Mucosa of gallbladder (tissue), 1 donor: ENCODE measurements around the gene DIS3L2. TPM values are rescaled to one million over a fixed set of nuclear protein-coding genes. Genes with fewer than 3 reads are reported as not detected.
"Not testable (repeated sequence)": the region's sequence is repeated elsewhere in the genome, so short reads cannot be mapped to it uniquely, and the experiment has no call there.

ENCODE experiments used
- DNase-seq: peaks from one replicate; pipeline ENCODE4 v3.0.0-alpha.2; 2020; ENCODE audit warnings: low spot score
- total RNA-seq: library from RNA; stranded (reverse); gene quantifications from one replicate; pipeline ENCODE4 v1.2.1, GENCODE V29; 2021
- donor health status: DM: no; HTN: no; CAD: no.

The DIS3L2 gene
- total RNA-seq, 1 donor from 2014 or later: 36.3 TPM

DNA sequence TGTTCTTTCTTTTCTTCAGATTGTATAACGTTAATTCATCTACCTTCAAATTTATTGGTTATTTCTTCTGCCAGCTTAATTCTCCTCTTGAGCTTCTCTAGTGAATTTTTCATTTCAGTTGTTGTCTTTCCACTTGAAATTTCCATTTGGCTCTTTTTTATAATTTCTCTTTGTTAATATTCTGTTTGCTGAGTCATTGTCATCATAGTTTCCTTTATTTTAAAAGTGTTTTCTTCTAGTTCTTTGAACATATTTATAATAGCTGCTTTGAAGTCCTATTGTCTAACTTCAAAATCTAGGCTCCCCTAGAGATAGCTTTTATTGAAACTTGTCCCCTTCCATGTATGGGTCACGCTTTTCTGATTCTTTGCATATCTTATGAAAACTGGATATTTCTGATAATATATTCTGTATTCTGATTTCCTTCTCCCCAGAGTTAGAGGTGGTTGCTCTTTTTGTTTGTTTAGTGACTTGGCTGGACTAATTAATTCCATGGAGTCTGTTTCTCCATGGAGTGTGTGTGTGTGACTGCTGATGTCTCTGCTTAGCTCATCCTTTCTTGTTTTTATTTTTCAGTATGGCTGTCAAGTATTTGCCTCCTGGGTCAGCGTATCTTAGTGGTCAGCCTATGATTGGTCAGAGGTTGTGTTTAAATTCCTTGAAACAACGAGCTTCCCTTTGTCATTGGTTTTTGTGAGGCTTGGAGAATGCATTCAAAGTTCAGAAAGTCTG, 47.6 kb downstream of the DIS3L2 start:
- no peak for DNase-seq

DNA sequence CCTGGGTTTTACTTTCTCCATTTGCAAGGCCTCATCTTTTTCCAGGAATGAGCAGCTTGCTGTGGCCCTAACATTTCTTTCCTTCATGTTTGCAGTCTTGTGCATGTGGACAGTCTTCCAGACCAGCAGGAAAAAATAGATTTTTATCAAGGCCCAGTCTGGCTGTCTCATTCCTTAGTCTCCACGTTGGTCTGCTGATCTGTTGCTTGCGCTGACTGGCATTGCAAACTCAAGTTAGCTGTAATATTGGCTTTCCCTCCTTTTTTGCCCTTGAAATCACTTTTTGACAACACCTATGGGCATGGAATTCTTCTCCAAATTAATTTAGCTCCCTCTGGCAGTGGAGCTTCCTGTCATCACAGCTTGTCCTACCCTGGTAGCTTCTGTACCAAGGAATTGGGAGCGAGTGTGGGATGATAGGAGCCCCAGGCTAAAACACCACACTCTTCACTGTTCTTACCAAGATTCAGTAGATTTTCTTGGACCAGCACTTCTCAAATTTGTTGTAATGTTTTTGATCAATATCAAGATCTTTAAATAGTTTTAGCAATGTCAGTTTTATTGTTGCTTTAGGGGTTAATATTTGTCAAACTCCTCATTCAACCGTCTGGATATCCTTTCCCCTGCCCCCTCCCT, 48.2 kb downstream of the DIS3L2 start:
- DNase-seq: no peak

DNA sequence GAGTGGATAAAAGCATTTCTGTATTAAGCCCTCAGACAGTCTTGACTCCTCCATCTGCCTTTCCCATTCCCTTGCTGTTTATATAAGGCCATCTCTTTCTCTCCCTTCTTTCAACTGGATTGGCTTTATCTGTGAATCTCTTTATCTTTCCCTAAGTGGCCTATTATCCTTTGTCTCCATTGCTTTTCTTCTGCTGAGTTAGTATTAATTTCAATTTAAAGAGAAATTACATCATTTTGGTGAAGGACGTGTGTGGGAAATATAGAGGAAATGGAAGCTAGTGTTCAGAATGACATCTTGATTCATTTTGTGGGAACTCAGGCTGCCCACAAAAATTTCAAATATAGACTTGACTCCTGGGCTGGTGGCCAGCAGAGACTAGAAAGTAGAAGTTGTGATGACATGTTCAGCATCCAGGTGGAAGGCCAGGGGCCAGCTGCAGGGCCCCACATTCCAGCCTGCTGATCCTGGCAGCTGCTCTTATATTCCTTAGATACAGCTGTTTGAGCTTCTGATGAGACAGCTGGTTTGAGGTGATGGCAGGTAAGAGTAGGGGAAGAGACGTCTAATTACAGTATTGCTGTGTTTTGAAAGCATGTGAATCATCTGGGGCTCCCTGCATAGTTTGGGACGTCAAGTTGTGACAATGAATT, 52.3 kb downstream of the DIS3L2 start:
- no peak for DNase-seq

DNA sequence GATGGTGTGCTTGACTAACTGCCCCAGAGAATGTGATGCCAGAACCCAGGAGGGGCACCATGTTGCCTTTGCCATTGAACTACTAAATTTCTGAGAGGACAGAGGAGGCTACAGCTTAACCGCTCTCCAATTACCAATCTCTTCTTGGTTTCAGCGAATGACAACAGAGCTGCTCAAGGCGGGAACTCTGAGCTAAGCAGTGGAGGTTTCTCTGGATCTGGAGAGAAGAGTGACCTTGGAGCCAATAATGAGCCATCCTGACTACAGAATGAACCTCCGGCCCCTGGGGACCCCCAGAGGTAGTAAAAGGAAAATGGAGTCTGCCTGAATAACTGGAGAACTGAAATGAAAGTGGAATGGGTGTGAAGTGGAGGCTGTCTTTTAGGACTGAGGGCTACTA, 53.2 kb downstream of the DIS3L2 start:
- DNase-seq: no peak

DNA sequence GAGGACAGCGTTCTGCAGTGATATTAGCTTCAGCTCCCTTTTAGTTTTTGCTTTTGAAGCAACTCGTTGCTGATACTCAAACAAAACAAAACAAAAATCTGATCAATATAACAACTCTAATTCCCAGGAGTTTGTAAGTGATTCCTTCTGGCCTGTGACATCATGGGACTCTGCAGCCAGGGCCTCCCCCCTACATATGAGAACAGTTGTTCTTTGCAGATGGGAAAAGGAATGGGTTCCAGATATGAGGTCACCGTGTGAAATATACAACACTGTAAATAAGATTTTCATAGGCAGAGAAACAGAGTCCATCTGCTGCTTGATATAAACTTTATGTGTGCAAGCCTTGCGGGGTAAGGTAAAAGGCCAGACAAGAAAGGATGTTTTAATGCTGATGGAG, 56.7 kb downstream of the DIS3L2 start:
- no peak for DNase-seq

DNA sequence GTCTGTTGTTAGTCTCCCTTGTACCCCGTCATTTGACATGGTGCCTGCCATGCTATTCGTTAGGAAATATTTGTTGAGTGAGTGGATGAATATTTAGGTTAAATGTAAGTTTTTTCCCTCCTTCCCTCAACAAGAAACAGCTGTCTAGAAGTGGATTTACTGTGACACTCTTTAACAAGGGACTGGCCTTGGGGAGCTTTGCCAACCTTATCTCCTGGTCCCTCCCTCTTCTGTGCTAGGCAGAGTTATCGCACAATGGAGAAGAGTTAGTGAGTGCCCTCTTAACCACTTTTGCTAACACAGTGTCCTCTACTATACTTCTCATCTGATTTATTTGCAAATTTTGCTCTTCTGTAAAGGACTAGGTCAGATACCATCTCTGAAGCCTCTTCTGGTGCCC, 61.2 kb downstream of the DIS3L2 start:
- DNase-seq: peak; percentile 18

DNA sequence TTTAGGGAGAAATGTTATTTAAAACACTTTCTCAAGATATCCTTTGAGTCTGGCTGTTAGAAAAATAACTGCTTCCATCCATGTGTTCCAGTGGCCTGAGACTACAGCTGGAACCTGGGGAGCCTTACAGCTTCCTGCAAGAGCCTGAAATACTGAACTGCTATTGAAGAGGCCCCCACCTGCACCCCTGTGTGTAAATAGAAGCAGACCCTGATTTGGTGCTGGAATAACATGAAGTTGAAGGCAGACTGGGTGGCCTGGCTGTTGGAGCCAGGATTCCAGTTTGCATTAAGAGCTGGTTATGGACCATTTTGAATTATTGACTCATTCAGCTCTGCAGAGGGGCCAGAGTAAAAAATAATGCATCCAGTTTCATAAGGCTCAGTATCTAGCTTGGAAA, 61.9 kb downstream of the DIS3L2 start:
- no peak for DNase-seq

DNA sequence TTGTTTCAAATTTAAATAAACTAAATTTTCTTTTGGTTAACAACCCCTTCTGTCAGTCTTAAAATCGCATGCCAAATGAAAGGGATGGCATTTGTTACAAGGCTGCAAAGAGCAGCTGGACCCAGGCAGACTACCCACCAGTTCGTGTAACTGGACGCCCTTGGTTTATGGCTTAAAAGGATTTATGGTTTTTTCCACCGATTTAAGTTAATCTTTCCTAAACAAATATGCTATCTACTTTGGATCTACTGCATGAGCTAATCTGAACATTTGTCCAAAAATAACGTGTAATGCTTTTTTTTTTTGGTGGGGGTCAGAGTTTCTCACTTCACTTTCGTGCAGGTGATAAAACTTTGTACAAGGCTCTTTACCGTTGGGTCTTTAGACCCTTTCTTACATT, 62.9 kb downstream of the DIS3L2 start:
- no peak for DNase-seq

DNA sequence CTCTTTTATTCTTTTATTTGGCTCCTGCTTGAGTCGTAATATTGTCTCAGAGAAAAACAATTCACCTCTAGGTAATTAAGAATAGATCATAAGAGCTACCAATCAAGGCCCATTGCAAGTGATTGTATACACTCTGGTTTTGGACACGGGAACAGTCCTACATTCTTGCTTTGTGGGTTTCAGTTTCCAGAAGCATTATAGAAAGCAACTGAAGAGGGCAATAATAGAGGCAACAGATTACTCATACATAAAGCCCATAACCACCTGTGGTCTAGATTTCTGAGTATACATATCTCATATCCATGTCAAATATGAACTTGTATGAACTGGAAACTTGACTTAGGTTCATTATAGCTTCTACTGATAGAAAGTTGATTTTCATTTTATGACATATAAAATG, 65.4 kb downstream of the DIS3L2 start:
- DNase-seq: no peak

DNA sequence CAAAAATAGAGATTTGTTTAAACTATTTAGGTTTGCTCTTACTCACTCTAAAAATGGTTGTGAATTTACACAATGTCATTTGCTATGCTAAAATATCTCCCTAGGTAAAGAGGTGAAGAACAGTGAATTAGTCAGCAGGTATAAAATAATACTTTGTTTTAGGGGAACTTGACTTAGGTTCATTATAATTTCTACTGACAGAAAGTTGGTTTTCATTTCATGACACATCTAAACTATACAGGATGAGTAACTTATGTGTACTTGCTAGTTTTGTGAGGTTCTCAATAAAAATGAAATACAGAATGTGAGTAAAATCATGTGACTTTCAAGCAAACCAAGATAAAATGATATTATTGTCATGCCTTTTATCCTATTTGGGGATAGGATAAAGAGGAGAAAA, 66.0 kb downstream of the DIS3L2 start:
- DNase-seq: no peak

DNA sequence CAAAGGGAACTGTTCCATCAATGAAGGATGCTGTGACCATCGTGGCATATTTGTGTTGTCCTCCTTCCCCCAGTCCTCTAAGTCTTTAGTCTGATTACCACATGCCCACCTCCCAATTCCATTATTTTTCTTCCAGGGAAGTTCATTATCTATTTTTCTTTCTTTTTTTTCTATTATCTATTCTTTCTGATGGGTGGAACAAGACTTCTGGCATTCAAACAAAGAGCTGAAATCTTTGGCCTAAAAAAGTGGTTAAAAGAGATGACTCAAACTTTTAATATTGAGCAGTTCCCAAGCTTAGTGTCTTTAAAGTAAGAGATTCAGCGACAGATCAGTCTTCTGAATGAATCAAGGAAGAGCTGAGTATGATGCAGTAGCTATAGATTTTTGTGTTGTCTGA, 66.6 kb downstream of the DIS3L2 start:
- DNase-seq: no peak

DNA sequence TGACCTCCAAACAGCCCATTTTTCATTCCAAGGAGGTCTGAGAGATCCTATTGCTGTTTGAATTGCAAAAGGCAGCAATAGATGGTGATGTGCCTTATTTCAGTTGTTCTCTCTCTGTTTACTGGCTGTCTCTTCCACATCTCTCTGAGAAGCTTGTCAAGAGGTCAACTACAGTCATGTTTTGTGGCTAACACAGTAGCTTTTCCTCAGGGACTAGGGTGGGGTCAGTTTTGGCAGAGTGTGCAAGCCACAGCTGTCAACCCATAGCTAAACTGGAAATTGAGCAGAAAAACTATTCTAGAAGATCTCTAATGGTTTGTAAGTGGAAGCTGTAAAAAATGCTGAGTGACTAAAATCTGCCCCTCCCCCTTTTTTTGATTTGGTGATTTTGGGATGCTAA, 67.1 kb downstream of the DIS3L2 start:
- DNase-seq: no peak

DNA sequence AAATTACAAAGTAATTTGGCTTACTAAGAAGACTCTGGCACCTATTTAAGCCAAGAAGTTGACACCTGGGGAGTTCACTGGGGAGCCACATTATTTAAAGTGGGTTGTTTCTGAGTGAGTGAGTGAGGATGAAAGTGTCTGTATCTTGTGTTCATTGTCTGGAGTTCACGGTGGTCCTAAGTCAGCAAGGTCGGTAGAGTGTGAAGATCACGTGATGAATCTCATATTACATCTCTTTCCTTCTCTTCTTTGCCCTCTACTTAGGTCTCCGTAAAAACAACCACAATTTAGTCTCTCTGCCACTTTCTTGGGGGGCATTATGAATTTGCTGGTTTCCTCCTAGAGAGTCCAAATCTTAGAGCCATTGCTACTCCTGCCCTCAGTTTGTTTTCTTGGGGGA, 67.8 kb downstream of the DIS3L2 start:
- no peak for DNase-seq

DNA sequence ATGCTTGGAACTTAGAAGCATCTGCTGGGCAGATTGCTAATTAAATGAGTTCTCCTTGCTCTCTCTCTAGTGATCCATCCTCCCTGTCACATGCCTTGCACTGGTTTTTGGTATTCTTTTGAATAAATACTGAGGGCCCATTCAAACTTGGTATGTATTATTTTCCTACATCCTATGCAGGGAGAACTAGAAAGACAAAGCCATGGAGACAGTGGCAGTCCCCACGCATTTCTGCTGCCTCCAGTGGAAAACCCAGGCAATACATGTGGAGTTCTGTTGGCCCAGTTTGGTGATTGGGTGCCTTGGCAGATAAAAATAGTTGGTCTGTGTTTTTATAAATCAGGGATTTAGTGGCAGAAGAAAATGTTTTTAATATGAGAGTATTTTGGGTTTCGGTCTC, 68.7 kb downstream of the DIS3L2 start:
- no peak for DNase-seq

DNA sequence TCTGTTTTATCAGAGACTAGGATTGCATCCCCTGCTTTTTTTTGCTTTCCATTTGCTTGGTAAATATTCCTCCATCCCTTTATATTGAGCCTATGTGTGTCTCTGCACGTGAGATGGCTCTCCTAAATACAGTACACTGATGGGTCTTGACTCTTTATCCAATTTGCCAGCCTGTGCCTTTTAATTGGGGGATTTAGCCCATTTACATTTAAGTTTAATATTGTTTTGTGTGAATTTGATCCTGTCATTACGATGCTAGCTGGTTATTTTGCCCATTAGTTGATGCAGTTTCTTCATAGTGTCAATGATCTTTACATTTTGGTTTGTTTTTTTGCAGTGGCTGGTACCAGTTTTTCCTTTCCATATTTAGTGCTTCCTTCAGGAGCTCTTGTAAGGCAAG, 73.8 kb downstream of the DIS3L2 start:
- not testable (repeated sequence) for DNase-seq

DNA sequence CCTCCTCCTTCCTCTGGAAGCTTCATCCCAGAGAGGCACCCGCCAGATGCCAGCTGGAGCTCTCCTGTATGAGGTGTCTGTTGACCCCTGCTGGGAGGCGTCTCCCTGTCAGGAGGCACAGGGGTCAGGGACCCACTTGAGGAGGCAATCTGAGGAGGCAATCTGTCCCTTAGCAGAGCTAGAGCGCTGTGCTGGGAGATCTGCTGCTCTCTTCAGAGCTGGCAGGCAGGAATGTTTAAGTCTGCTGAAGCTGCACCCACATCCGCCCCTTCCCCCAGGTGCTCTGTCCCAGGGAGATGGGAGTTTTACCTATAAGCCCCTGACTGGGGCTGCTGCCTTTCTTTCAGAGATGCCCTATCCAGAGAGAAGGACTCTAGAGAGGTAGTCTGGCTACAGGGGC, 75.4 kb downstream of the DIS3L2 start:
- DNase-seq: not testable (repeated sequence)

DNA sequence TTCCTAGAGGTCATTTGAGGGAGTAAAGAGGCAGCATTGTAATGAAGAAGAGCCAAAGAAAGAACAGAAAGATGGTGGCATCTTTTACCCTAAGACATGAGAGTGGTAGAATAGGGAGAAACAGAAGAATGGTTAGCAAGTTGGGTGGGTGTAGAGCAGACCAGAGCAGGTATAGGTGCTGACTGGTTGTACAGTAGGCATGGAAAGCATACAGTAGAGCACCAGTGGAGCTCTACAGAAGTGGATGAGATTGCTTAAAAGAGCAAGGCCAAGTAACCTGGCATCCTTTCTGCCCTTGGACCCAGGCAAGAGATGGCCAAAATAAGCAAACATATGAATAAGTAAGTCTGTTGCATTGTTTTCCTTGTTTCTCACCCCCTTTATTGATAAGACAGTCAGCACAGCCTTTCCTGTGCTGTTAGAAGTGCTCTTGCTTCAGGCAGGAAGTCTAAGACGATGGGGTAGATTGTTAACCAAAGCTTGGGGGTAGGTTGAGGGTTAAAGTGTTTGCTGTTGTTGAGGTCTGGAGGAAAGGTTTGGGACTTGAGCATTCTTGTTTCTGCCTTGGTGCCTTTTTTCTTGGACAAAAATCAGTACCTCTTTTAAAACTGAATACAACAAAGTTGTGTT, 76.9 kb downstream of the DIS3L2 start:
- no peak for DNase-seq

DNA sequence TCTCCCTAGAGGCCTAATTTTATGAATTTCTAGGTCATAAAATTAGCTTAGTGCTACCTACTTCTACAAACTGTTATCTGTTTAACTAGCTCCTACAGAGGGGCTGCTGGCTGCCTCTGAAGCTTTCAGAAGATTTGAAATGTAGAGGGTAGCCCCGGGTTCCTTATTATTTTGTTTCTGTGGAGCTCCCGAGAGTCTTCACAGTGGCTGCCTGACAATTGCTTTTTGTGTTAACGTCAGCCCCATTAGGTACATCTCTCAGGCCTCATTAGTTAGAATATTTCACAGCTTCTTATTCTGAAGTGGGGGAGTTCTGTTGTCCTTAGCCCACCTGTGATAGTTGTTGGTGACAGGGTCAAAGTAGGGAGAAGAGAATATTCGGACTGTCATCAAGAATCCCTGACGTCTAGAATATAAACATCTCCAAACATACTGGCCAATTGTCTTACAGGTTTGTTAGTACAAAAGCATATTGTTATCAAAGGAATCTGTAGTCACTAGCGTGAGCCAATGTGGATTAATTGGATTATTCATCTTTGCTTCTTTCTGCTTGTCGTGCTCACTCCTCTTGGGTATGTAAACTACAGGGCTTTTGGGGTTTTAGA, 77.5 kb downstream of the DIS3L2 start:
- DNase-seq: no peak

DNA sequence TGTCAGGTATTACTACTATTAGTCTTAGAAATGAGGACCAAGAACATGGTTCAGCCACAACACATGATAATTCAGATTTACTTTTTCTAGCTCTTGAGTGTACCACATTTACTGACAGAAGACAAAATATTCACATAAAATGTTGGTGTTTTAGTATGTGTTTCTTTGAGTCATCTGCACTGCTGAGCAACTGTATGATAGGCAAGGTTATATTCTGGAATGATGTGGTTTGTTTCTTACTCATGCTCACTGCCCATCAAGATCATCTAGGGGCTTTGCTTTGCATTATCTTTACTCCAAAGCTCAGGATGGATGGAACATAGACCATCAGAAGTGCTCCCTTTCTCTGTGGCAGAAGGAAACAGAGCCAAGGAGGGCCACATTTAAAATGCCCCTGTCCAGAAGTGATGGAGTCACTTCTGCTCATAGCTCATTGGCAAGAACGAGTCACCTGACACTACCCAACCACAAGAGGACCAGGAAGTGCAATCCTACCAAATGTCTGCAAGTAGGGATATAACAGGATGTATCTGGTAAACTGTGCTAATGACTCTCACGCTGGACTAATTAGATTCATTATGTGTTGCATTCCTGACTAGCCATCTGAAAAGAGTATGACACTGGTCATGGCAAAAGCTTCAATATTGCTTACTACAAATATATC, 81.5 kb downstream of the DIS3L2 start:
- DNase-seq: no peak

DNA sequence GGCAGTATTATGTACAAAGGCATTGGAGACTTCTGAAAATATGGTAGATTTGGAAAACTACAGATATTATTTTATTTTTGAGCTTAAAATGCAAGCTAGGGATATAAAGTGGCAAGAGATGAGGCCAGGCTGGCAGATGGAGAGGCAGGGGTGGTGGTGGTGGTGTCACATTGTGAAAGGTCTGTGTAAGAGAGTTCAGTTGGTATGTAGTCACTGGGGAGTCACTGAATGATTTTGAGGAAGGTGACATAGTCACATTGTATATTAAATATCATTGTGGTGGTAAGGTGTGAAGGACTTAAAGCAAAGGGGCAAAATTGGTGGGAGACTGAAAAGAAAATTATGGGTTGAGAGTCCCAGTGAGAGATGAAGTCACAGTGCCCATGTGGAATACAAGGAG, 82.5 kb downstream of the DIS3L2 start:
- DNase-seq: no peak

DNA sequence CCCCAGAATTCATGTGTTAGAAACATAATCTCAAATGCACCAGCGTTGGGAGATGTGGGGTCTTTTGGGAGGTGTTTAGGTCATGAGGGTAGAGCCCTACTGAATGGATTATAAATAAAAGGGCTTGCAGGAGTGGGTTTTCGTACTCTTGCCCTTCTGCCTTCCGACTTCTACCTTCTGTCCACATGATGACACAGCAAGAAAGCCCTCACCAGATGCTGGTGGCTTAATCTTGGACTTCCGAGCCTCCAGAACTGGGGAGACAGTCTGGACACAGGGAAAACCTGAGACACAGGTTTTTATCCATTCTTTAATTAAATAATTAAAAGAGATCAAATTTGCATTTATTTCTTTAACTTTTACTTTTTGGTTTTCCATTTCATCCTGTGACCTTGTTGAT, 87.8 kb downstream of the DIS3L2 start:
- no peak for DNase-seq

DNA sequence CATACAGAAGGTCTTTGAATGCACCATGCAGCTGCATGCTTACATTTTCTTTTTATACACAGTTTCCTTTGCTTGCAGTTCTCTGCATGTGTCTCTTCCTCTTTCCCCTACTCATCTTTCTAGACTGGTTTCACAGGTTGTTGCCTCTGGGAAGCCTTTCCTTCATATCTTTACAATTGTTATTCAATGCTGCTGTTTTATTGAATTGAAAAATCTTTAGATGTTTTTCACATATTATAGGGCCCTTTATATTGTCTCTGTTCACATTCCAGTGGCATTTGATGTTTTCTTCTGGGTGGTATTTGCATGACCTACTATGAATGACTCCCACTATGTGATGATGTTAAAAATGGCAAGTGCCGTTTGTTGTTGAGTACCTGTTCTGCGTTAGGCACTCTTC, 91.1 kb downstream of the DIS3L2 start:
- no peak for DNase-seq
